PC-9 (cell line): Measurements from ENCODE around the gene PLEKHM1.

ENCODE experiments used
- EZH2 ChIP-seq: fragments of 200-600 bp; sonication (generic); IDR thresholded peaks from 2 replicates; pipeline ENCODE4 v1.8.0; 2017; ENCODE audit warnings: antibody characterized with exemption, low read depth
- TF ChIP-seq, protein P1 (sequence below): fragments of 200-600 bp; sonication (generic); conservative IDR thresholded peaks from 2 replicates; pipeline ENCODE4 v1.6.1; 2017; ENCODE audit warnings: mixed run types, antibody characterized with exemption, mild to moderate bottlenecking, moderate library complexity

- TF ChIP-seq, protein P1, sequence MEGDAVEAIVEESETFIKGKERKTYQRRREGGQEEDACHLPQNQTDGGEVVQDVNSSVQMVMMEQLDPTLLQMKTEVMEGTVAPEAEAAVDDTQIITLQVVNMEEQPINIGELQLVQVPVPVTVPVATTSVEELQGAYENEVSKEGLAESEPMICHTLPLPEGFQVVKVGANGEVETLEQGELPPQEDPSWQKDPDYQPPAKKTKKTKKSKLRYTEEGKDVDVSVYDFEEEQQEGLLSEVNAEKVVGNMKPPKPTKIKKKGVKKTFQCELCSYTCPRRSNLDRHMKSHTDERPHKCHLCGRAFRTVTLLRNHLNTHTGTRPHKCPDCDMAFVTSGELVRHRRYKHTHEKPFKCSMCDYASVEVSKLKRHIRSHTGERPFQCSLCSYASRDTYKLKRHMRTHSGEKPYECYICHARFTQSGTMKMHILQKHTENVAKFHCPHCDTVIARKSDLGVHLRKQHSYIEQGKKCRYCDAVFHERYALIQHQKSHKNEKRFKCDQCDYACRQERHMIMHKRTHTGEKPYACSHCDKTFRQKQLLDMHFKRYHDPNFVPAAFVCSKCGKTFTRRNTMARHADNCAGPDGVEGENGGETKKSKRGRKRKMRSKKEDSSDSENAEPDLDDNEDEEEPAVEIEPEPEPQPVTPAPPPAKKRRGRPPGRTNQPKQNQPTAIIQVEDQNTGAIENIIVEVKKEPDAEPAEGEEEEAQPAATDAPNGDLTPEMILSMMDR = no peak
- TF ChIP-seq EZH2 = no peak
Measured at GRCh38 chr17:45398800-45399199, 91.7 kb downstream of the PLEKHM1 start.
